Activated CD8-positive, alpha-beta memory T cell treated with anti-CD3 and anti-CD28 coated beads for 4 hours (primary cell): Measurements from ENCODE around the gene ELL.

Source experiments
- DNase-seq, 2 donors: peaks; one replicate each; pipeline ENCODE4 v3.0.0-alpha.2; 2020; ENCODE audit warnings: low read depth in 2 of 2

The ELL gene

DNA sequence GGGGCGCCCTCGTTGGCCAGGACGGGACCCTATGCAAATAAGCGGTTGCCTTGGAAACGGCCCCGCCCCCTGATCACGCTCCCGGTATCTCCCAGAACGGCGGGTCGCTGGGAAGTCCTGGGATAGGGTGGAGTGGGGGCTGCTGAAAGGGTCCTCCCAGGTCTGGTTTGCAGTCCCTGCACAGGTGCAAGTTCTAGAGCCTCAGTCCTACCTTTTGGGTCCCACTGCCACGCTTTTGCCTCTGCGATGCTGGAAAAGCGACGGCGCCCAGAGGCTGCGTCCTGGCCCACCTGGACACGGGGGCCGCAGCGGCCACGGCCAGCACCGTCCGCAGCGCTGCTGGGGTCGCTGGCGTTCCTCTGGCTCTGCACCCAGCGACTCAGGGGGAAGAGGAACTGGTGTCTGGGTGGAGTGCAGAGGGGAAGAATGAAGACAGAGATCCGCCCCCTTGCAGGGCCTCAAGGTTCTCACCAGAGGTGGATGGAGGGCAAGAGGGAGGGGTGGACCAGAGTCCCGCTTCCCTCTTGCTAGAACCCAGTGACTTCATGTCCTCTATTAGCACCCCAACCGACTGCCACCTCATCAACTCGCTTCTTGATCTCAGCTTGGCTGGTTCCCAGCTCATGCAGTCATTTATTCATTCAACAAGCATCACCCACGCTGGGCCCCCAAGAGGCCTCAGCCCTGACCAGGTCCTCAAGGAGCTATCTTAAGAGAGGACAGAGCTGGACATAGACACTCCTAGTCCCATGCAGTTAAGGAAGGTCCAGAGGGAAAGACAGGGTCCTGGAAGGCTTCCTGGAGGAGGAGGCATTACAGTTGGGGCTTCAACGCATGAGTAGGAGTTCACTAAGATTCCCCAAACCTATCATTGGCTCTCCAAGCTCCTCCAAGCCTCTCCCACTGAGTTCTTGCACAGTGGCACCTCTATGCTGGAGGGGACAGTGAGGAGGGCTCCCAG lies 124.3 kb downstream of the ELL start, which contains the start of gene LRRC25:
Gene LRRC25, minus strand, starts transcription at position 381 of the 961 bp plus-strand sequence. CDS start 659 bp downstream, outside the sequence.
- no peak for DNase-seq

DNA sequence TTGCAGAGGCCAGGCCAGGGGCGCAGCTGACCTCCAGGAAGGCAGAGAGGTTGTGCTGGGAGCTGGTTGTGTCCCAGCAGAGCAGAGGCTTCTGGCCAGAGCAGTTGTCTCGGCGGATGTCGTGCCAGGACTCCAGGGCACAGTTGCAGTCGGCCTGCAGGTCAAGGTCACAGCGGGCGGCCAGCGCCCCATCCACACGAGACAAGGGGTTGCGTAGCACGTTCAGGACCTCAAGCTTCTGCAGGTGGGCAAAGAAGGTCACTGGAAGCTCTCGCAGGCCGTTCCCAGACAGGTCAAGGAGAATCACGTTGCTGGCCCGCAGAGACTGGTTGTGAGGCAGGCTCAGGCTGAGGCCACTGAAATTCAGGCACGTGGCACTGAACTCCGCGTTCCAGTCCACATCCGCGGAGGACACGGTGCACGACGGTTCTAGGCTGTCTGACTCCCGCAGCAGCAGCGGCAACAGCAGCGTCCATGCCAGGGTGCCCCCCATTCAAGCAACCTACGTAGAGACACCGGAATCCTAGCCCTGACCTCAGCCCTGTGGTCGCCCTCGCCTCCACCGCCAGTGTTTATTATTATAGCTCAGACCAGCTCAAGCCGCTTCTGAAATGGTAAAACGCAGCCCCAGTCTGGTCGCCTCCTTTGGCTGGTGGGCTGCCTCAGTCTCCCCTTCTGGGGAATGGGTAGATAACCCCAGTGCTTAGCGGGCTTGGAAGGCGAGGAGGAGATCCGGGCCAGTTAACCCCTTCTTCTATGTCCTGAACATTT lies 125.2 kb downstream of the ELL start:
- DNase-seq: no peak

DNA sequence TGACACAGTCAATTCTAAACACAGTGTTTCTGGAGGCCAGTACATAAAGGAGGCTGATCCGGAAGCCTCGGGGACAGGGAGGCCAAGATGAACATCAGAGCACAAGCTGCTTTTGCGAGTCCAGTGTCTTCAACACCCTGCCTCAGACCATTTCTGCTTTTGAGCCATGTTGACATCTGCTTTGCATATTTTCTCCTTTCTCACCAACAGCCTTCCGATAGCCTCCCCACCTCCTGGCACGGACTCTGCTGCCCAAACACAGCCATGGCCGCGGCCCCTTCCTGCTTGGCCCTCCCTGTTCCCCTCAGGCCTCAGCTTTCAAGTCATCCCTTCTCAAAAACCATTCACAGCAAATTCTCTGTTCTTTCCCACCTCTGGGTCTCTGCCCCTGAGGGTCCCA lies 128.0 kb downstream of the ELL start:
- DNase-seq: no peak

DNA sequence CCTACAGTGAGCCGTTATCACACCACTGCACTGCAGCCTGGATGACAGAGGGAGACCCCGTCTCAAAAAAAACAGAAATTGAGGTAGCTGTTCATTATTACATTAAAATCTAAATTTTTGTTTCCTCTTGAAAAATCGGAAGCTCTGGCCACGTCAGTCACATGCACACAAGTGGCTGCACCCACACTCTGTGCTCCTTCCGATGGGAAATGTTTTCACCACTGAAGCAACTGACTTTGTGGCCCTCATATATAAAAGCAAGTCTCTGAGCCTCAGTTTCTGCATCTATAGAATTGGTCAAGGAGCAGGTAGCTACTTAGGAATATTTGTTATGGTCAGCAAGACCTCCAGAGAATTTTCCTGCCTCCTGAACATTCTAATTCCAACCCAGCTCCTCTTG lies 128.9 kb downstream of the ELL start:
- no peak for DNase-seq
